ENCODE measurements around the gene TRAPPC6A. TPM values are rescaled to one million over a fixed set of nuclear protein-coding genes. Genes with fewer than 3 reads are reported as not detected.
A peak's percentile ranks its signal among the peaks of the same experiment; 100 is the strongest.

TRAPPC6A gene
- total RNA-seq, 1 donor from 2014 or later: 18.4 TPM

GRCh38 chr19:45179072-45179891 is 1.2 kb upstream of the TRAPPC6A start:
- intact Hi-C loops (cut with micrococcal nuclease): loop anchor here (2.0 to 10.0 kb wide), 5 partner anchors 100 to 1676 kb away; partner anchors contain the start of genes AP2S1, ERCC1, GEMIN7 and MYPOP
- H3K4me1 Mint-ChIP-seq (ENCODE audit: low read depth): peaks cover 19% of the 10 kb centered on the region
- peak overlapping the region; percentile 88 for H3K27ac Mint-ChIP-seq
- H3K9me3 Mint-ChIP-seq: no peaks in the 10 kb centered on the region
- DNase-seq (ENCODE audit: low spot score): peak; percentile 52
- peaks cover 9% of the 10 kb centered on the region for H3K36me3 Mint-ChIP-seq (ENCODE audit: low read depth)
- H3K27me3 Mint-ChIP-seq (ENCODE audit: insufficient read depth): peaks cover 1% of the 10 kb centered on the region
- peak overlapping the region; percentile 88 for H3K4me3 Mint-ChIP-seq

GRCh38 chr19:45178262-45179071 is 430 bp upstream of the TRAPPC6A start, which contains the start of gene BLOC1S3:
Gene BLOC1S3, plus strand, starts transcription at chr19:45178784. Its CDS starts 513 bp downstream, at chr19:45179297.
- DNase-seq (ENCODE audit: low spot score): peak; percentile 100
- Mint-ChIP-seq H3K4me1 (ENCODE audit: low read depth) (peaks cover 19% of the 10 kb centered on the region), H3K36me3 (ENCODE audit: low read depth) (peaks cover 9% of the 10 kb centered on the region), H3K9me3 (no peaks in the 10 kb centered on the region), H3K4me3 (peak within 1 kb of the TSS; percentile 88), H3K27me3 (ENCODE audit: insufficient read depth) (no peaks in the 10 kb centered on the region), H3K27ac (peak within 1 kb of the TSS; percentile 88)
- intact Hi-C loops (cut with micrococcal nuclease): loop anchor here (1.0 to 10.0 kb wide), 14 partner anchors 14 to 1676 kb away; partner anchors contain the start of genes AP2S1, CLASRP, ERCC1 and ERCC2

- H3K4me1 Mint-ChIP-seq (ENCODE audit: low read depth): peaks cover 27% of the 10 kb centered on the region
These were observed 2.3 kb downstream of the TRAPPC6A start for GRCh38 chr19:45175515-45176345.

GRCh38 chr19:45173816-45174215 is 4.2 kb downstream of the TRAPPC6A start:
- Mint-ChIP-seq H3K27me3 (ENCODE audit: insufficient read depth) (no peaks in the 10 kb centered on the region), H3K4me1 (ENCODE audit: low read depth) (peaks cover 22% of the 10 kb centered on the region)
- intact Hi-C loops (cut with micrococcal nuclease): loop anchor here (10.0 kb wide), 1 partner anchor 1681 kb away; the partner anchor contains the start of gene AP2S1

More at GRCh38 chr19:45175515-45176345, 2.3 kb downstream of the TRAPPC6A start:
- Mint-ChIP-seq H3K9me3 (no peaks in the 10 kb centered on the region), H3K27me3 (ENCODE audit: insufficient read depth) (no peaks in the 10 kb centered on the region), H3K27ac (no peak overlapping the region), H3K4me3 (peak overlapping the region; percentile 43), H3K36me3 (ENCODE audit: low read depth) (peaks cover 3% of the 10 kb centered on the region)
- intact Hi-C loops (cut with micrococcal nuclease): loop anchor here (5.0 to 10.0 kb wide), 4 partner anchors 247 to 1679 kb away; partner anchors contain the start of genes AP2S1, ERCC1, MYPOP and VASP
- no peak for DNase-seq (ENCODE audit: low spot score)

GRCh38 chr19:45172611-45173208 is 5.3 kb downstream of the TRAPPC6A start:
- Mint-ChIP-seq H3K36me3 (ENCODE audit: low read depth) (peaks cover 2% of the 10 kb centered on the region), H3K4me3 (no peak overlapping the region), H3K27ac (peak overlapping the region; percentile 29), H3K9me3 (no peaks in the 10 kb centered on the region), H3K27me3 (ENCODE audit: insufficient read depth) (no peaks in the 10 kb centered on the region), H3K4me1 (ENCODE audit: low read depth) (peaks cover 22% of the 10 kb centered on the region)
- DNase-seq (ENCODE audit: low spot score): no peak
- intact Hi-C loops (cut with micrococcal nuclease): loop anchor here (10.0 kb wide), 1 partner anchor 1682 kb away; the partner anchor contains the start of gene AP2S1

More at GRCh38 chr19:45173816-45174215, 4.2 kb downstream of the TRAPPC6A start:
- no peaks in the 10 kb centered on the region for H3K9me3 Mint-ChIP-seq
- no peak overlapping the region for H3K27ac Mint-ChIP-seq
- H3K36me3 Mint-ChIP-seq (ENCODE audit: low read depth): peaks cover 3% of the 10 kb centered on the region
- DNase-seq (ENCODE audit: low spot score): no peak
- H3K4me3 Mint-ChIP-seq: no peak overlapping the region

GRCh38 chr19:45172173-45172572 is 5.9 kb downstream of the TRAPPC6A start:
- no peaks in the 10 kb centered on the region for H3K27me3 Mint-ChIP-seq (ENCODE audit: insufficient read depth)
- peaks cover 22% of the 10 kb centered on the region for H3K4me1 Mint-ChIP-seq (ENCODE audit: low read depth)
- no peaks in the 10 kb centered on the region for H3K9me3 Mint-ChIP-seq
- no peak overlapping the region for H3K4me3 Mint-ChIP-seq
- intact Hi-C loops (cut with micrococcal nuclease): loop anchor here (10.0 kb wide), 1 partner anchor 1683 kb away; the partner anchor contains the start of gene AP2S1
- no peak for DNase-seq (ENCODE audit: low spot score)
- H3K36me3 Mint-ChIP-seq (ENCODE audit: low read depth): peaks cover 2% of the 10 kb centered on the region
- H3K27ac Mint-ChIP-seq: peak overlapping the region; percentile 61

GRCh38 chr19:45171211-45171623 is 6.8 kb downstream of the TRAPPC6A start:
- H3K4me3 Mint-ChIP-seq: peak overlapping the region; percentile 66
- intact Hi-C loops (cut with micrococcal nuclease): loop anchor here (10.0 kb wide), 1 partner anchor 1684 kb away; the partner anchor contains the start of gene AP2S1
- DNase-seq (ENCODE audit: low spot score): peak; percentile 45
- H3K27me3 Mint-ChIP-seq (ENCODE audit: insufficient read depth): no peaks in the 10 kb centered on the region
- H3K27ac Mint-ChIP-seq: peak overlapping the region; percentile 94
- H3K9me3 Mint-ChIP-seq: no peaks in the 10 kb centered on the region
- peaks cover 4% of the 10 kb centered on the region for H3K36me3 Mint-ChIP-seq (ENCODE audit: low read depth)
- H3K4me1 Mint-ChIP-seq (ENCODE audit: low read depth): peaks cover 27% of the 10 kb centered on the region

- Mint-ChIP-seq H3K36me3 (ENCODE audit: low read depth) (peaks cover 4% of the 10 kb centered on the region), H3K4me1 (ENCODE audit: low read depth) (peaks cover 27% of the 10 kb centered on the region), H3K27ac (peak overlapping the region; percentile 94), H3K9me3 (no peaks in the 10 kb centered on the region), H3K4me3 (peak overlapping the region; percentile 66), H3K27me3 (ENCODE audit: insufficient read depth) (no peaks in the 10 kb centered on the region)
- no peak for DNase-seq (ENCODE audit: low spot score)
- intact Hi-C loops (cut with micrococcal nuclease): loop anchor here (10.0 kb wide), 1 partner anchor 1684 kb away; the partner anchor contains the start of gene AP2S1
These were observed 7.6 kb downstream of the TRAPPC6A start for GRCh38 chr19:45170146-45171106.

GRCh38 chr19:45169602-45170001 is 8.4 kb downstream of the TRAPPC6A start:
- Mint-ChIP-seq H3K27ac (peak overlapping the region; percentile 48), H3K27me3 (ENCODE audit: insufficient read depth) (no peaks in the 10 kb centered on the region), H3K36me3 (ENCODE audit: low read depth) (peaks cover 4% of the 10 kb centered on the region), H3K4me1 (ENCODE audit: low read depth) (peaks cover 28% of the 10 kb centered on the region), H3K9me3 (no peaks in the 10 kb centered on the region), H3K4me3 (no peak overlapping the region)
- DNase-seq (ENCODE audit: low spot score): no peak
- intact Hi-C loops (cut with micrococcal nuclease): loop anchor here (10.0 kb wide), 1 partner anchor 1685 kb away; the partner anchor contains the start of gene AP2S1

GRCh38 chr19:45168767-45169351 is 9.2 kb downstream of the TRAPPC6A start:
- Mint-ChIP-seq H3K27ac (no peak overlapping the region), H3K9me3 (no peaks in the 10 kb centered on the region), H3K36me3 (ENCODE audit: low read depth) (peaks cover 4% of the 10 kb centered on the region), H3K4me3 (no peak overlapping the region), H3K4me1 (ENCODE audit: low read depth) (peaks cover 36% of the 10 kb centered on the region), H3K27me3 (ENCODE audit: insufficient read depth) (no peaks in the 10 kb centered on the region)
- DNase-seq (ENCODE audit: low spot score): no peak
- intact Hi-C loops (cut with micrococcal nuclease): no loop called here
